GM18520 (cell line): Measurements from ENCODE around the gene RPN2.

Source experiments
- ATAC-seq: cut with Tn5 transposase; IDR thresholded peaks from one replicate; pipeline ENCODE4 v1.9.1; 2021; ENCODE audit not compliant: unreplicated experiment

Gene RPN2

DNA sequence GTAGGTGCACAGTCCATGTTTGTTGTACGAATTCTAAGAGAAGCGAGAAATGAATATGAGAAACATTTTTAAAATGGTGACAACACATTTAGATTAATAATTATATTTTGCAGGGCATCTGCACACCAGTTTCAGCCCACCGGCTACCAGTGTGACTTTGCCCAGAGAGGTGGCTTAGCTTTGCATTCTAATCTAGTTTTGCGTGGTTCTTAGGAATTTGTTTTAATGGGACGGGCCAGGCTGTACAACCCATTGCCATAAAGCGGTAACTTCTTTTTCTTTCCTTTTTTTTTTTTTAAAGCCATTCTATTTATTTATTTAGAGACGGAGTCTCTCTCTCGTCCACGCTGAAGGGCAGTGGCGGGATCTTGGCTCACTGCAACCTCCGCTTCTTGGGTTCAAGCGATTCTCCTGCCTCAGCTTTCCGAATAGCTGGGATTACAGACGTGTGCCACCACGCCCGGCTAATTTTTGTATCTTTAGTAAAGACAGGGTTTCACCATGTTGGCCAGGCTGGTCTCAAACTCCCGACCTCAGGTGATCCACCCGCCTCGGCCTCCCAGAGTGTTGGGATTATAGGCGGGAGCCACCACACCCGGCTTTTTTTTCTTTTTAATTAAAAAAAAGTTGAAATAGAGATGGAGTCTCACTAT lies 111.2 kb downstream of the RPN2 start:
- ATAC-seq, result no peak
